Gastrocnemius medialis (tissue), 4 donors: ENCODE measurements around the gene HDAC5. TPM values are rescaled to one million over a fixed set of nuclear protein-coding genes. Genes with fewer than 3 reads are reported as not detected.

Experiments
- ATAC-seq, 2 donors: fragments of 150-250 bp; one replicate each; pipeline ENCODE4 v1.9.1; 2016
- DNase-seq, 2 donors: peaks; one replicate each; pipeline ENCODE4 v3.0.0-alpha.2; 2019
- H3K27ac ChIP-seq, 4 donors: fragments of 200-600 bp; sonication (generic); 1 replicate in 1 of 4; 2 replicates in 3 of 4; pipeline ENCODE4 v1.5.1; 2016 to 2018; ENCODE audit warnings: mild to moderate bottlenecking in 2 of 4, moderate library complexity in 1 of 4
- H3K27me3 ChIP-seq, 3 donors: fragments of 200-600 bp; sonication (generic) in 2 of 3; 1 replicate in 1 of 3; 2 replicates in 2 of 3; pipeline versions ENCODE4 v1.5.1 to v1.6.0; 2016 to 2019; ENCODE audit warnings: mild to moderate bottlenecking in 1 of 3, moderate library complexity in 1 of 3
- H3K36me3 ChIP-seq, 2 donors: fragments of 200-600 bp; sonication (generic) in 1 of 2; one replicate each; pipeline ENCODE4 v1.5.1; 2017 to 2018
- H3K4me1 ChIP-seq, 2 donors: fragments of 200-600 bp; sonication (generic) in 1 of 2; one replicate each; pipeline ENCODE4 v1.5.1; 2016 to 2017; ENCODE audit warnings: mild to moderate bottlenecking in 2 of 2
- H3K4me3 ChIP-seq, 4 donors: fragments of 200-600 bp; sonication (generic) in 3 of 4; 1 replicate in 1 of 4; 2 replicates in 3 of 4; pipeline ENCODE4 v1.5.1; 2016 to 2019; ENCODE audit warnings: mild to moderate bottlenecking in 2 of 4
- H3K9me3 ChIP-seq, 3 donors: fragments of 200-600 bp; sonication (generic) in 2 of 3; 1 replicate in 1 of 3; 2 replicates in 2 of 3; pipeline ENCODE4 v1.5.1; 2016 to 2019
- POLR2A ChIP-seq, 2 donors: fragments of 450-650 bp; IDR thresholded peaks; one replicate each; pipeline ENCODE4 v1.6.1; 2017; ENCODE audit warnings: antibody characterized with exemption in 2 of 2, mild to moderate bottlenecking in 2 of 2, moderate library complexity in 2 of 2
- in situ Hi-C, 4 donors: fragments of 200-750 bp; cut with MboI; loops; one replicate each; pipeline versions ENCODE4 v1.15.0 to v1.8.0; 2017; ENCODE audit warnings: low sequenced_read_pairs in 4 of 4
- intact Hi-C: fragments of 100-400 bp; cut with DNase I; formaldehyde crosslinking; loops from one replicate; pipeline ENCODE4 v1.15.1; 2023; ENCODE audit warnings: low total_unique reads
- total RNA-seq, 4 donors: library from RNA; depleted of rRNA; stranded (reverse); fragments of >200 nt; gene quantifications; one replicate each; pipeline versions ENCODE4 v1.1.0 to v1.2.3, GENCODE V29; 2016
- TF ChIP-seq, protein P1 (sequence below), 5 experiments: fragments of 450-650 bp in 3 of 5; fragments of 200-600 bp in 2 of 5; sonication (generic) in 2 of 5; IDR thresholded peaks in 4 of 5; conservative IDR thresholded peaks in 1 of 5; 1 replicate in 4 of 5; 2 replicates in 1 of 5; pipeline ENCODE4 v1.5.1; 2016 to 2019; ENCODE audit warnings: antibody characterized with exemption in 5 of 5, mild to moderate bottlenecking in 3 of 5, moderate library complexity in 3 of 5

The HDAC5 gene
- total RNA-seq, 4 donors from 2014 or later = 36.5 to 301 (median 88.0) TPM

DNA sequence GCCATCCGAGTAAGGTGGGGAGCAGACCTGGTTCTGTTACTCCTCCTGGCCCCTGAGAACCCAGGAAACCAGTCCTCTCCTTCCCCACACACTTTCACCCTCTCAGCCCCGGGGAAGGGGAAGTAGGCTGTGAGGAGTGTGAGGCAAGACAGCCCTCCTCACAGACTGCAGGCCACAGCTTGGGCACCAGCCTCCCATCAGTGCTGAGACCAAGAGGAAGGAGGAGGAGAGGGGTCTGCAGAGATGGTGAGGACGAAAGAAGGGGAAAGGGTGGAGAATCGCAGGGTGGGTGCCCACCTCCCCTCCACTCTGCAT is 45.9 kb downstream of the HDAC5 start:
- TF ChIP-seq, protein P1, sequence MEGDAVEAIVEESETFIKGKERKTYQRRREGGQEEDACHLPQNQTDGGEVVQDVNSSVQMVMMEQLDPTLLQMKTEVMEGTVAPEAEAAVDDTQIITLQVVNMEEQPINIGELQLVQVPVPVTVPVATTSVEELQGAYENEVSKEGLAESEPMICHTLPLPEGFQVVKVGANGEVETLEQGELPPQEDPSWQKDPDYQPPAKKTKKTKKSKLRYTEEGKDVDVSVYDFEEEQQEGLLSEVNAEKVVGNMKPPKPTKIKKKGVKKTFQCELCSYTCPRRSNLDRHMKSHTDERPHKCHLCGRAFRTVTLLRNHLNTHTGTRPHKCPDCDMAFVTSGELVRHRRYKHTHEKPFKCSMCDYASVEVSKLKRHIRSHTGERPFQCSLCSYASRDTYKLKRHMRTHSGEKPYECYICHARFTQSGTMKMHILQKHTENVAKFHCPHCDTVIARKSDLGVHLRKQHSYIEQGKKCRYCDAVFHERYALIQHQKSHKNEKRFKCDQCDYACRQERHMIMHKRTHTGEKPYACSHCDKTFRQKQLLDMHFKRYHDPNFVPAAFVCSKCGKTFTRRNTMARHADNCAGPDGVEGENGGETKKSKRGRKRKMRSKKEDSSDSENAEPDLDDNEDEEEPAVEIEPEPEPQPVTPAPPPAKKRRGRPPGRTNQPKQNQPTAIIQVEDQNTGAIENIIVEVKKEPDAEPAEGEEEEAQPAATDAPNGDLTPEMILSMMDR (IDR thresholded peaks at IDR 0.05 in 4 of 5, conservative IDR thresholded peaks at IDR 0.05 in 1 of 5) = no peak
- no peak for TF ChIP-seq POLR2A (IDR thresholded peaks at IDR 0.05)
- DNase-seq (no peak), ATAC-seq (no peak)
- in situ Hi-C loops (no loop called here), intact Hi-C loops (no loop called here)
- H3K27ac ChIP-seq = peak overlapping the region in 3 of 4 donors; percentile 14 to 67 (median 42)
- H3K27me3 ChIP-seq = no peaks in the 10 kb centered on the region
- H3K4me1 ChIP-seq = peaks cover 14 to 18% of the 10 kb centered on the region in 2 donors
- H3K36me3 ChIP-seq = peaks cover 0 to 68% of the 10 kb centered on the region in 2 donors
- no peaks in the 10 kb centered on the region for H3K9me3 ChIP-seq
- H3K4me3 ChIP-seq = no peak overlapping the region

DNA sequence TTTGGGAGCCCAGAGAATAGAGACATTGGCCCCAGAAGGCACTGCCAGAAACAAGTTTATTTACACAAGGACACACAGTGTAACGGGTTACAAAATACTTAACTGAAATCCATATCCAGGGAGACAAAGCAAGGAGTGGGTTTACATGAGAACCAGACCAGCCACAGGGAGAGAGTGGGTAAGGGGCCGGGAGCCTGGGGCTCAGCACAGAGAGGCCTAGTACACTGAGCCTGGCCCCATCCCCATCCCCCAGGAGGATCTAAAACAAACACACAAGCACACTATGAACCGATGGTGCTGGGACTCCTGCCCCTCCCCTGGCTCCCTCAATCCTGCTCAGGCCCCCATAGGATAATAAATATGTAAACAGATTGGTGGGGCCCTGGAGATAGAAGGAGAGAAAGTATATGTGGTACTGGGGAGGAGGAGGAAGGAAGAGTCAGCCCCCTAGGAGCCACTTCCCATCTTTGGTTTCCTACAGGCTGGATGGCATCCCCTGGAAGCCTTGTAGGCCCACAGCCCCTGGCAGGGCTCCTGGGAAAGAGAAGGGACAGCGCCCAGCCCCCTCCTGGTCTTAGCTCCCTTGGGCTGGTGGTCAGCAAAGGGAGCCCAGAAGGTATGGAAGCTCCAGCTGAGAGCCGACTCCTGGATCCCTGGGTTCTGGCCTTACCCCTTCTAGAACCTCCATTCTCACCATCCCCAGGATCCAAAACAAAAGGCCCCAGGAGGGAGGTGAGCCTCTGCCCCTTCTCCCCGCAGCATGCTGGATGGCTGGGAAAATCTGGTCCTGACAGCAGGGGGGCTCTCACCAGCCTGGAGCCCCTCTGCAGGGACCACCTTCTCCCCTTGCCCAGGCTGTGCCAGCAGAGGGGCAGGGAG is 46.5 kb downstream of the HDAC5 start:
- ATAC-seq (no peak), DNase-seq (no peak)
- TF ChIP-seq POLR2A (IDR thresholded peaks at IDR 0.05) = no peak
- TF ChIP-seq, protein P1 (IDR thresholded peaks at IDR 0.05 in 4 of 5, conservative IDR thresholded peaks at IDR 0.05 in 1 of 5) = no peak
- H3K27me3 ChIP-seq = no peaks in the 10 kb centered on the region
- no peak overlapping the region for H3K4me3 ChIP-seq
- in situ Hi-C loops = no loop called here
- intact Hi-C loops = no loop called here
- no peaks in the 10 kb centered on the region for H3K9me3 ChIP-seq
- peaks cover 15 to 19% of the 10 kb centered on the region in 2 donors for H3K4me1 ChIP-seq
- H3K36me3 ChIP-seq = peaks cover 0 to 62% of the 10 kb centered on the region in 2 donors
- H3K27ac ChIP-seq = peak overlapping the region; percentile 14 to 68 (median 54)

DNA sequence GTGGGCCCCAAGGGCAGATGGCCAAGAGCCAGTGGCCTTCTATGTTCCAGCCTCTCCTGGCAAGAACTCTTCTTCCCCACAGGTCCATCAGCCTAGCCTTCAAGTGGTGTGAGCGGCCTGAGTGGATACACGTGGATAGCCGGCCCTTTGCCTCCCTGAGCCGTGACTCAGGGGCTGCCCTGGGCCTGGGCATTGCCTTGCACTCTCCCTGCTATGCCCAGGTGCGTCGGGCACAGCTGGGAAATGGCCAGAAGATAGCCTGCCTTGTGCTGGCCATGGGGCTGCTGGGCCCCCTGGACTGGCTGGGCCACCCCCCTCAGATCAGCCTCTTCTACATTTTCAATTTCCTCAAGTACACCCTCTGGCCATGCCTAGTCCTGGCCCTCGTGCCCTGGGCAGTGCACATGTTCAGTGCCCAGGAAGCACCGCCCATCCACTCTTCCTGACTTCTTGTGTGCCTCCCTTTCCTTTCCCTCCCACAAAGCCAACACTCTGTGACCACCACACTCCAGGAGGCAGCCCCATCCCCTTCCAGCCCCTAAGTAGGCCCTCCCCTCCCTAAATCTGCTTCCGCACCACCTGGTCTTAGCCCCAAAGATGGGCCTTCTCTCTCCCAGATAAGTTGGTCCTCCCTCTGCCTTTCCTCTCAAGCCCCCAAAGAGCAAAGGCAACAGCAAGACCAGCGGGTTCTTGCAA is 47.7 kb downstream of the HDAC5 start:
- ATAC-seq (no peak), DNase-seq (no peak)
- Histone ChIP-seq H3K27ac (peak overlapping the region; percentile 62 to 96 (median 68)), H3K4me3 (no peak overlapping the region), H3K9me3 (no peaks in the 10 kb centered on the region), H3K27me3 (no peaks in the 10 kb centered on the region), H3K4me1 (peaks cover 23 to 30% of the 10 kb centered on the region in 2 donors), H3K36me3 (peaks cover 0 to 52% of the 10 kb centered on the region in 2 donors)
- TF ChIP-seq POLR2A (IDR thresholded peaks at IDR 0.05) = no peak
- TF ChIP-seq, protein P1 (IDR thresholded peaks at IDR 0.05 in 4 of 5, conservative IDR thresholded peaks at IDR 0.05 in 1 of 5) = no peak
- intact Hi-C loops = no loop called here
- in situ Hi-C loops = no loop called here

DNA sequence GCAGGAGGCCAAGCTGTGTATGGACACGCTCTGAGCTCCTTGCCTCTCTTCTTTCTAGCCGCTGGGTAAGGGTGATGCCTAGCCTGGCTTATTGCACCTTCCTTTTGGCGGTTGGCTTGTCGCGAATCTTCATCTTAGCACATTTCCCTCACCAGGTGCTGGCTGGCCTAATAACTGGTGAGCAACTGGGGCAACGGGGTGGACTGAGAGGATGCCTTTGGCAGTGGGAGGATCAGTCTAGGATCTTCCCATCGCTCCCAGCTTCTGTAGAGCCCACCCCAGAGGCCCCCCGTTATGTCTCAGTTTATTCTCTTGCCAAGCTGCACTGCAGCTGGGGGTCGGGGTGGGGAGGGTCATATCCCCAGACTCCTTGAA is 48.5 kb downstream of the HDAC5 start:
- no peak for DNase-seq
- Histone ChIP-seq H3K27me3 (no peaks in the 10 kb centered on the region), H3K4me3 (no peak overlapping the region), H3K36me3 (peaks cover 0 to 44% of the 10 kb centered on the region in 2 donors), H3K4me1 (peaks cover 27 to 33% of the 10 kb centered on the region in 2 donors), H3K9me3 (no peaks in the 10 kb centered on the region), H3K27ac (peak overlapping the region; percentile 62 to 96 (median 68))
- TF ChIP-seq, protein P1 (IDR thresholded peaks at IDR 0.05 in 4 of 5, conservative IDR thresholded peaks at IDR 0.05 in 1 of 5) = no peak
- TF ChIP-seq POLR2A (IDR thresholded peaks at IDR 0.05) = no peak
- ATAC-seq = no peak
- intact Hi-C loops = loop anchor here (5.0 kb wide), 1 partner anchor 112 kb away; the partner anchor contains the start of gene TMUB2
- in situ Hi-C loops = no loop called here
